Smooth muscle cell (in vitro differentiated cells): ENCODE data around the gene OIP5. TPM values are rescaled to one million over a fixed set of nuclear protein-coding genes. Genes with fewer than 3 reads are reported as not detected.

ENCODE experiments used
- DNase-seq: peaks from one replicate; lab custom pipeline; 2025; ENCODE audit not compliant: unreplicated experiment; lab: John Stamatoyannopoulos, UW
- H2AFZ ChIP-seq: fragments of 200-600 bp; sonication (generic); 2 replicates; pipeline ENCODE4 v1.6.0; 2016; ENCODE audit warnings: antibody characterized with exemption, low read depth, mild to moderate bottlenecking
- H3F3A ChIP-seq: fragments of 200-600 bp; sonication (generic); 2 replicates; pipeline ENCODE4 v1.6.0; 2017; ENCODE audit warnings: antibody characterized with exemption, low read depth
- H3K27ac ChIP-seq: fragments of 200-600 bp; sonication (generic); 2 replicates; pipeline ENCODE4 v1.5.1; 2016; ENCODE audit warnings: low read depth, mild to moderate bottlenecking
- H3K27me3 ChIP-seq: fragments of 200-600 bp; sonication (generic); 2 replicates; pipeline ENCODE4 v1.6.1; 2016; ENCODE audit warnings: low read depth, mild to moderate bottlenecking
- H3K36me3 ChIP-seq: fragments of 200-600 bp; sonication (generic); 2 replicates; pipeline ENCODE4 v1.5.1; 2016; ENCODE audit warnings: low read depth
- H3K4me1 ChIP-seq: fragments of 200-600 bp; sonication (generic); 2 replicates; pipeline ENCODE4 v1.5.1; 2016; ENCODE audit warnings: low read depth
- H3K4me2 ChIP-seq: fragments of 200-600 bp; sonication (generic); 2 replicates; pipeline ENCODE4 v1.6.0; 2016; ENCODE audit warnings: mild to moderate bottlenecking
- H3K4me3 ChIP-seq: fragments of 200-600 bp; sonication (generic); 2 replicates; pipeline ENCODE4 v1.5.1; 2016; ENCODE audit warnings: mild to moderate bottlenecking
- H3K79me2 ChIP-seq: fragments of 200-600 bp; sonication (generic); 2 replicates; pipeline ENCODE4 v1.6.0; 2016; ENCODE audit warnings: low read depth, mild to moderate bottlenecking
- H3K9ac ChIP-seq: fragments of 200-600 bp; sonication (generic); 2 replicates; pipeline ENCODE4 v1.6.0; 2016; ENCODE audit warnings: low read depth
- H3K9me3 ChIP-seq: fragments of 200-600 bp; sonication (generic); replicated peaks from 2 replicates; pipeline ENCODE4 v1.5.1; 2016; ENCODE audit warnings: low read depth
- H4K20me1 ChIP-seq: fragments of 200-600 bp; sonication (generic); 2 replicates; pipeline ENCODE4 v1.6.0; 2016; ENCODE audit warnings: low read depth
- WGBS: methylation state at CpG from one replicate; pipeline ENCODE4 v1.1.7; 2016; ENCODE audit warnings: low lambda C conversion rate; 5-methylcytosine and 5-hydroxymethylcytosine counted together
- polyA plus RNA-seq: library from polyadenylated mRNA; unstranded; fragments of >200 nt; fragmentation: Nextera tagmentation; extraction: Ambion mirVana; gene quantifications from 2 replicates; pipeline ENCODE4 v1.2.1, GENCODE V29; 2016
- total RNA-seq: library from RNA; depleted of rRNA; stranded (reverse); fragments of >200 nt; gene quantifications from 2 replicates; pipeline ENCODE4 v1.2.3, GENCODE V29; 2014
- TF ChIP-seq, protein P1 (sequence below): fragments of 200-600 bp; sonication (generic); IDR thresholded peaks from 2 replicates; pipeline ENCODE4 v1.5.1; 2017; ENCODE audit warnings: borderline replicate concordance, mild to moderate bottlenecking, antibody characterized with exemption; ENCODE audit not compliant: insufficient read depth, poor library complexity, severe bottlenecking

OIP5 gene
- total and polyA plus RNA-seq, 2 experiments from 2014 or later = 4.3 to 4.9 TPM

DNA sequence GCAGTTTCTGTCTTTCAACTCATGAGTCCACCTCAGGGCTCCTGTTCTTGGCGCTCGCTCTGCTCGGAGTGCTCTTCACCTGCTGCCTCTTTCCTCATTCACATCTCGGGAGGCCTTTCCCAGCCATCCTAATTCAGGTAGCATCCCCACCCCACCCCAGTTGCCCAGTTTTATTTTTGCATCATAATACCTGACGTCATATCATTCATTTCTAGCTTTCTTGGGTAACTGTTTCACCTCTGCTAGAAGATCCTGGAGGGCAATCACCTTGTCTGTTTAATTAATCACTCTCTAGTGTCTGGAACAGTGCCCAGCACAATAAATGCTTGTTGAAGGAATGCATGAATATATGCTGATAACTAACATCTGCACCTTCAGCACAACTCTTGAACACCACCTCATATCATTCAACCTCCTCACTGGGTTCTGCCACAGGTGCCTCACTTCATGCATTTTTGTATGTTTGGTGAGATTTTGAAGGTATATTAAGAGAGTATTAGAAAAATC is 7.9 kb upstream of the OIP5 start:
- H3K27ac ChIP-seq = no peak overlapping the region
- H3F3A ChIP-seq = no peaks in the 10 kb centered on the region
- peaks cover 52% of the 10 kb centered on the region for H3K79me2 ChIP-seq
- TF ChIP-seq, protein P1, sequence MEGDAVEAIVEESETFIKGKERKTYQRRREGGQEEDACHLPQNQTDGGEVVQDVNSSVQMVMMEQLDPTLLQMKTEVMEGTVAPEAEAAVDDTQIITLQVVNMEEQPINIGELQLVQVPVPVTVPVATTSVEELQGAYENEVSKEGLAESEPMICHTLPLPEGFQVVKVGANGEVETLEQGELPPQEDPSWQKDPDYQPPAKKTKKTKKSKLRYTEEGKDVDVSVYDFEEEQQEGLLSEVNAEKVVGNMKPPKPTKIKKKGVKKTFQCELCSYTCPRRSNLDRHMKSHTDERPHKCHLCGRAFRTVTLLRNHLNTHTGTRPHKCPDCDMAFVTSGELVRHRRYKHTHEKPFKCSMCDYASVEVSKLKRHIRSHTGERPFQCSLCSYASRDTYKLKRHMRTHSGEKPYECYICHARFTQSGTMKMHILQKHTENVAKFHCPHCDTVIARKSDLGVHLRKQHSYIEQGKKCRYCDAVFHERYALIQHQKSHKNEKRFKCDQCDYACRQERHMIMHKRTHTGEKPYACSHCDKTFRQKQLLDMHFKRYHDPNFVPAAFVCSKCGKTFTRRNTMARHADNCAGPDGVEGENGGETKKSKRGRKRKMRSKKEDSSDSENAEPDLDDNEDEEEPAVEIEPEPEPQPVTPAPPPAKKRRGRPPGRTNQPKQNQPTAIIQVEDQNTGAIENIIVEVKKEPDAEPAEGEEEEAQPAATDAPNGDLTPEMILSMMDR = no peak
- no peak overlapping the region for H3K9ac ChIP-seq
- H3K36me3 ChIP-seq = no peaks in the 10 kb centered on the region
- H3K4me2 ChIP-seq = no peak overlapping the region
- H3K9me3 ChIP-seq = no peaks in the 10 kb centered on the region
- no peak overlapping the region for H2AFZ ChIP-seq
- peaks cover 5% of the 10 kb centered on the region for H3K4me1 ChIP-seq
- 98% methylated on average over 5 of the region's 5 CpGs for WGBS
- no peaks in the 10 kb centered on the region for H3K27me3 ChIP-seq
- no peak overlapping the region for H3K4me3 ChIP-seq
- no peaks in the 10 kb centered on the region for H4K20me1 ChIP-seq
- no peak for DNase-seq

DNA sequence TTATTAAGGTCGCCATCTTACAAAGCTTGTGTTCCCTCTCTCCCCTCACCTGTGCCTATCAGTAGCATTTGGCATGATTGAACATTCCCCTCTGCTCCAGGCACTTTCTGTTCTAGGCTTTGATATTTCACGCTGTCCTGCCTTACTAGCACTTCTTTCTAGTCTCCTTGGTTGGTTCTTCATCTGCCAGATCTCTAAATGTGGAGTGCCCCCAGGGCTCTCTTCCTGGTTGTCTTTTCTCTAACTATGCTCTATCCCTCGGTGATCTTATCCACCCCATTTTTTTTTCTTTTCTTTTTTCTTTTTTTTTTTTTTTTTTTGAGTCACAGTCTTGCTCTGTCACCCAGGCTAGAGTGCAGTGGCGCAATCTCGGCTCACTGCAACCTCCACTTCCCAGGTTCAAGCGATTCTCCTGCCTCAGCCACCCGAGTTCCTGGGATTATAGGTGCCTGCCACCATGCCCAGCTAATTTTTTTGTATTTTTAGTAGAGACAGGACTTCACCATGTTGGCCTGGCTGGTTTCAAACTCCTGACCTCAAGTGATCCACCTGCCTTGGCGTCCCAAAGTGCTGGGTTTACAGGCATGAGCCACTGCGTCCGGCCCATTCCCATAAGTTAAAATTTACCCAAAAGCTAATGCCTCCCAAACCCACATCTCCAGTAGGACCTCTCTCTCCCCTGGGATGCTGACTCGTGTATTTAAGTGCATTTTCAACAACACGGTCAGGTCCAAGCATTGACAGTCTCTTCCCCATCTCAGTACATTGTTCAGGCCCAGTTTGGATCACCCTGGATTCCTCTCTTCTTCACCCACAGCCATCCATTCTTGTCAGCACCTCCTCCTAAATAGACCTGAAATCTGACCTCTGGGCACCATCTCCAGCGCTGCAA is 5.5 kb upstream of the OIP5 start:
- Histone ChIP-seq H3K27ac (no peak overlapping the region), H3K27me3 (no peaks in the 10 kb centered on the region), H3K9ac (no peak overlapping the region), H3K4me3 (no peak overlapping the region), H3K36me3 (no peaks in the 10 kb centered on the region), H3K79me2 (peaks cover 68% of the 10 kb centered on the region), H4K20me1 (no peaks in the 10 kb centered on the region), H3F3A (no peaks in the 10 kb centered on the region), H3K9me3 (no peaks in the 10 kb centered on the region), H2AFZ (no peak overlapping the region), H3K4me2 (no peak overlapping the region), H3K4me1 (peaks cover 14% of the 10 kb centered on the region)
- WGBS = 89% methylated on average over 13 of the region's 13 CpGs
- TF ChIP-seq, protein P1 = no peak
- no peak for DNase-seq

DNA sequence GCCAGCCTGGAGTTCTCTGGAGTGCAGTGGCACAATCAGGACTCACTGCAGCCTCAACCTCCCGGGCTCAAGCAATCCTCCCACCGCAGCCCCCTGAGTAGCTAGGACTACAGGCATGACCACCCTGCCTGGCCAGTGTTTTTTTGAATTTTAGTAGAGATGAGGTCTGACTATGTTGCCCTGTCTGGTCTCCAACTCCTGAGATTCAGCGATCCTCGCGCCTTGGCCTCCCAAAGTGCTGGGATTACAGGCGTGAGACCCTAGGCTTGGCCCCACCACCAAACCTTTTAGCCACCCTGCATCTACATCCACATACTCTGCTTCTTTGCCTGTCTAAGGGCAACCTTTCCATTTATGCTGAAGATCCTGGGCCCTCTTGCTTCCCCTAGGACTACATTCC is 4.7 kb upstream of the OIP5 start:
- no peak overlapping the region for H3K9ac ChIP-seq
- H2AFZ ChIP-seq = no peak overlapping the region
- WGBS = 94% methylated on average over 6 of the region's 6 CpGs
- no peak overlapping the region for H3K4me2 ChIP-seq
- H3K36me3 ChIP-seq = no peaks in the 10 kb centered on the region
- peaks cover 68% of the 10 kb centered on the region for H3K79me2 ChIP-seq
- H3F3A ChIP-seq = no peaks in the 10 kb centered on the region
- H3K27me3 ChIP-seq = no peaks in the 10 kb centered on the region
- peaks cover 14% of the 10 kb centered on the region for H3K4me1 ChIP-seq
- no peaks in the 10 kb centered on the region for H4K20me1 ChIP-seq
- TF ChIP-seq, protein P1 = no peak
- no peak for DNase-seq
- H3K4me3 ChIP-seq = no peak overlapping the region
- H3K9me3 ChIP-seq = no peaks in the 10 kb centered on the region
- H3K27ac ChIP-seq = no peak overlapping the region

DNA sequence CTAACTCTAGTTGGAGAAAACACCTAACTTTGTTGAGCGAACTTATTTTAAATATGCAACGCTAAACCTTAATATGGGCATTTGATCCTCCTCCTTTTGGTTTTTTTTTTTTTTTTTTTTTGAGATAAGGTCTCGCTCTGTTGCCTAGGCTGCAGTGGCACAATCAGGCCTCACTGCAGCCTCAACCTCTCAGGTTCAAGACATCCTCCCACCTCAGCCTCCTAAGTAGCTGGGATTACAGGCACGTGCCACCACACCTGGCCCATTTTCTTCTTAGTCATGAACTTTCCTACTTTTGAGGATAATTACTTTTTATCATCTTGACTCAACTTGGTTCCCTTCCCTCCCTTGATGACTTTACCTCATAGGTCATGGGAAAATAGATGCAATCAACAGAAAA is 4.2 kb upstream of the OIP5 start:
- Histone ChIP-seq H3K4me2 (no peak overlapping the region), H3K4me3 (no peak overlapping the region), H2AFZ (no peak overlapping the region), H3K36me3 (no peaks in the 10 kb centered on the region), H3K79me2 (peaks cover 68% of the 10 kb centered on the region), H4K20me1 (no peaks in the 10 kb centered on the region), H3K9me3 (no peaks in the 10 kb centered on the region), H3F3A (no peaks in the 10 kb centered on the region), H3K27ac (no peak overlapping the region), H3K4me1 (peaks cover 14% of the 10 kb centered on the region), H3K9ac (no peak overlapping the region), H3K27me3 (no peaks in the 10 kb centered on the region)
- no peak for DNase-seq
- TF ChIP-seq, protein P1 = no peak
- WGBS = 96% methylated on average over 4 of the region's 4 CpGs
